Measurements from ENCODE around the gene LEO1.

LEO1 gene
- total RNA-seq, result 13.6 to 36.9 (median 24.6) reads per million in 4 donors

DNA sequence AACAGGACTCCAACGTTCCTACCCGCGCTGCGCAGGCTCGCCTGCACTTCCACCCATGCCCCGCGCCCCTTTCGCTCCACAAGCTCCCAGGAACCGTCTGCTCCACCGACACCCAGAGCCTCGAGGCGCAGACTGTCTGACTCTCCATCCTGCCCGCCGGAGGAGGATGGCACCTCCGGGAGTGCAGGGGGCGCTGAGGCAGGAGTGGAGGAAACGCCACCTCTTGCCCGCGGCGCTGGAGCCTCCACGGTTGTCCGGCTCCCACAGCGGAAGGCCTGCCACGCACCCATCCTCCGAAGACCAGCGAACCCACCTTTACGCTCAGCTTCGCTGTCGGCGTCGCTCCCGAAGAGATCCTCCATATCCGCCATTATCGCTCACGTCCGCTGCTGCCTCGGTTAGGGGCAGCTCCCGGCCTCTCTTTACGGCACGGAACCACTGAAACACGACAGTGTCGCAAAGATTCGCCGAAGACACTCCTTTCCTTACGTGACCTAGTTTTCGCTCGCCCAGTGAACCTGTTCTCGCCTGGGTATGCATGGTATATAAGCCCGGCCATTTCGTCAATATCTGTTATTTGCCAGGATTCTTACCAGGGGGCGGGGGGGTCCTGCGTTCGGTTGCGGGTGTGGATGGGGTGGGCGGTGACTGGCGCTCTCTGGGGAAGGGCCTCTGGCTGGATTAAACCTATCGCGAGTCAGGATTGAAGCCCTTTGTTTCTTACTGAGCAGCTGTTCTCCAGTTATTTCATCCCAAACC, at the start of gene LEO1:
Gene LEO1 (minus strand): TSS at position 404 of the 759 bp plus-strand sequence. CDS start 33 bp downstream, at position 371.
- peak; percentile 78 to 96 (median 88) for DNase-seq

DNA sequence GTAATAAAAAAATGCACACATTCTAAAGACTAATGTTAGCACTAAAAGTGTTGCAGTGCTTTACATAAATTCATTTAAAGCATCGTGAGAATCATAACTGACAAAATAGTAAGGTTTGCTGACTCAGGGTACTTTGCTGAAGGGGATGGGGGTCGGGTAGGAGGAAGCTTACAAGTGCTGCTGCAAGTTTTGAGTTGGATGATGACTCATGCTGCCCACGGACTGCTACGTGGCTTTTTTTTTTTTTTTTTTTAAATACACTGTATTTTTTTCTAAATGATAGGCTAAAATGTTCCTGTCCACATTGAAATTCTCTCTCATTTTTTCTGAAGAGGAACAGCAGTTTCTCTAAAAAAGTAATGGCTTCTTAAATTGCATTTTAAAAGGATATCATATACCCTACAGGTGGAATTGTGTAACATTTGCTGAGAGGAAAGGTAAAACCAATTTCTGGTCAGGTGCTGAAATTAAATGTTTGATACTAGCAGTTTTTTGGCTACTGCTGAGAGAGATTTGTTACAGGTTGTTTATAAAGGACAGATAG, 49.6 kb upstream of the LEO1 start:
- DNase-seq, result peak; percentile 24 to 85 (median 35)

DNA sequence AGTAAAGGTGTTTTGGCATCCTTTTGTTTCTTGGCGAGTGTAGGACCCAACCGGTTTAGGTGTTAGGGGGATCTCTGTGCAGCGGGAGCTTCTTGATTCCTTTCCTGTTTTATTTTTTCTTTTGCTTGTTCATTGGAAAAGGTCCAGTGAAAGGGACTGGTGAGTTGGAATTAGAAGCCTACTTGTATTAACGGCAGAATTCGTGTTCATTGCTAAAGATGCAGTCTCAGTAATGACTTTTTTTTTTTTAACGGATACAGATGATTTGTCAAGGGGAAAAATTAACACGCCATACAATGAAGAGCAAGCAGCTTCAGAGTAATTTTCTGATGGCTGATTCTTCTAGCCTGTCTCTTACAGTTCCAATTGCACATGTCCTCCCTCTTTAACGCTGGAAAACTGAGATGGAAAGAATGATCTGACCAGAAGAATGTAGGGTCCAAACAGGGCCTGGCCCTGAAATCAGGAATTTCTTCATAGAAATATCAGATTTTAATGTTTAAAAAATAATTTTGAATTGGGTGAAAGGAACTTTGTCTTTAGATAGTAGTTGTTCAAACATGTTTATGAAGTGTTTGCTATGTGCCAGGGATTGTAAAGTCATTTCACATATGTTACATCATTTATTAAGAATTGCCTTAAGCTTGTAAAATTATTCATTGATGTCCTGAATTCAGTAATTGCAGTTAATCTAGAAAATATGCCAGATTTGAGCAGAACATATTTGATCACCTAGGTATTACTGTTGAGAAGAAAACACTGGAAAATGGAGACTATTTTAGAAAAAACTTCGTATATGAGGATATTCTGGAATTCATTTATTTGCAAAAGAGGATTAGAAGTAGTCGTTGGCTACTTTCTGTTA, 48.9 kb upstream of the LEO1 start:
- DNase-seq, result no peak

DNA sequence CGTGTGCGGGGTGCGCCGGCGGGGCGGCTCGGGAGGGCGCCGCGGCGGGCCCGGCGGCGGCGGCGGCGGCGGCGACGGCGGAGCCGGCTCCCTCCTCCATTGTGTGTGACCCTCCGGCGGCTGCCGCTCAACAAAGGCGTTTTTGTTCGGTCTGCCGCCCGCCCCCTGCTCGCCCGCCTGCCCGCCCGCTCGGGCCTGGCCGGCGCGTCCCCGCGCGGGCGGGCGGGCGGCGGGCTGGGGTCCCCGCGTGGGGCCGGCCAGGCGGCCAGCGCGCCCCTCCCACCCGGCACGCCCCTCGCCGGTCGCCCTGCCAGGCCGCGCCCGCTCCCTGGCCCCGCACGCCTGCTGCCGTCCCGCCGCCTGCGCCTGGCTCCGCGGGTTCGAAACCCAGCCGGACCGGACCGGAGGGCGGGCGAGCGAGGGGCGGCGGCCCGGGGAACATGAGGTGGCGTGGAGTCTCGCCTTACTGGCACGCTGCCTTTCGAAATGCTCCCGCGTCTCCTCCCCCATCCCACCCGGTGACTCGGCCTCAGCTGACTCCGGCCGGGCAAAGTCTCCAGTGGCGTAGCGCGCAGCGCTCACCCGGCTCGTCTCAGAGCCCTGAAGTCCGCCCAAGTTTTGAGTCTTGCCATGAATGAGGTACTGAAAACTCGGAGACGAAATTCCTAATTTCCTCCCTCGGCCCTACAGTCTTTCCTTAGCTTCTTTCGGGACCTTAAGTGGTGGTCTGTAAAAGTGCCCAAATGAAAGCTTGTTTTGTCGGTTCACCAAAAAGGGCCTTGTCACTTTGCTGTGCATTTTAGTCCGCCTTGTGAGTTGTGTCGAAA, 48.0 kb upstream of the LEO1 start:
- DNase-seq, result peak; percentile 35 to 76 (median 50)

DNA sequence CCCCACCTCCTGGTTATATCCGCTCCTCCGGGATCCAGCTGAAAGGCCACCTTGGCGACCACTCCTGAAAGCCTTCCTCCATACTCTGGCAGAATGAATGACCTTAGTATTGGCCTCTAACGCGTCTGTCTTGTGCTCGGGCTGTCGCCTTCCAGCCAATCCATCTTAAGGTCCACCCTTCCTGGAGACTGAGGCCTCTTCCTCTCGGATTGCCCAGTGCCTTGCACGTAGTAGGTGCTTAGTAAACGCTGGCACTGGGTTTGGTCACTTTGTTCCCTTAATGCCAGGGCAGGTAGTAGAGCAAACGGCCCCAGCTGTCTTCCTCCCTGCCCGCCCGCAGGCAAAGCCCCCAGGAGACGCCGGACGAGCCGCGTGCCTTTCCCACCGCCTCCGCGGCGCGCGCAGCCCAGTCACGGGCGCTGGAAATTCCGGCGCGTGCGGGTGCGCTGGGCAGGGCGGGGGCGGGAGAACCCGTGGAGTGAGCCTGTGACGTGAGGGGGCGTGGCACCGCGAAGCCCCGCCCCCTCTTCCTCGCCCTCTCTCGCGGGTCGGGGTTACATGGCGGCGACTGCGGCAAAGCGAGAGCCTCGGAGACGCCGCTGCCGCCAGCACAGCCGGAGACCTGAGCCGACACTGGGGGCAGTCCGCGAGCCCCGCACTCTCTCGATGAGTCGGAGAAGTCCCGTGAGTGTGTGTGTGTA, 47.3 kb upstream of the LEO1 start, which contains the start of gene MAPK6:
Gene MAPK6 (plus strand): TSS at position 527 of the 701 bp plus-strand sequence. CDS start 27,242 bp downstream, outside the sequence.
- DNase-seq, result peak; percentile 91 to 96 (median 92)

DNA sequence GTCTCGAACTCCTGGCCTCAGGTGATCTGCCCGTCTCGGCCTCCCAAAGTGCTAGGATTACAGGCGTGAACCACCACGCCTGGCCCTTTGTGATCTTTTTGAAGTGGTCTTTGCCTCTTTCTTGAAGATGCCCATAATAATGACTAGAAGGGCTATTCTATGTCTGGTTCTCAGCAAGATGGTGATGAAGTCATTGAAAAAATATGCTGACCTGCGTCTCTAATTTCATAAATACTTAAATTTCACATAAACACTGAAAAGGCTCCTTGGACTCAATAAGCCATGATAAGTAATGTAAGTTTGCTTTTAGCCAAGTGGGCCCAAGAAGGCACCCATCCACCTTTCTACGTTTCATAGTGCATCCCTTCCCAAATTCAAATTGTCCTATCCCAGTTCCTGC, 46.7 kb upstream of the LEO1 start:
- no peak for DNase-seq

DNA sequence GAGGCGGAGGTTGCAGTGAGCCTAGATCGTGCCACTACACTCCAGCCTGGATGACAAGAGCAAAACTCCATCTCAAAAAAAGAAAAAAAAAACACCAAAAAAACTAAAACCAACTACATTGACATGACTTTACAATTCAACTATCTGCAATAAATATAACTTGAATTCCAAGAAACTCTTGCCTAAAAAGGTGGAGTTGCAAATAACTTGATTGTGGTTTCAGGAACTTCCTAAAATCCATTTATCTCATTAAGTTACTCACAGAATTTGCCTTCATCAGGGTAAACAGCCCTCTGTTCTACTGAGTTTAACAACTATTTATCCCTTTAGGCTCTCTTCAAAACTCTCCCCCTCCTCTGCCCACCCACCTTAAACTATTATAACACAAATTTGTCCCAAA, 44.7 kb upstream of the LEO1 start:
- DNase-seq, result no peak

DNA sequence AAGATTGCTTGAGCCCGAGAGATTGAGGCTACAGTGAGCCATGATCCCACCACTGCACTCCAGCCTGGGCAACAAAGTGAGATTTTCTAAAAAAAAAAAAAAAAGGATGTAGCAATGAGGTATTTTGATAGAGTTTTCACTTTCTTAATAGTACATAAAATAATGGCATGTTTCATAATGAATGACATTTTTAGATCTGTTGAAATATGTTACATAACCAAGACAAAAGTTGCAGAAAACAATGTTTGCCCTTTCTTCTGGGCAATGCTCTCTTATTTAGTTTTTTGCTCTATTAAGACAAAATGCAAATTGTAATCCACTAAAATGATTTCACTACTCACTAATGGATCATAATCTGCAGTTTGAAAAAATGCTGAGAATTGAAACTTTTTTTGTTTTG, 43.0 kb upstream of the LEO1 start:
- DNase-seq, result no peak

DNA sequence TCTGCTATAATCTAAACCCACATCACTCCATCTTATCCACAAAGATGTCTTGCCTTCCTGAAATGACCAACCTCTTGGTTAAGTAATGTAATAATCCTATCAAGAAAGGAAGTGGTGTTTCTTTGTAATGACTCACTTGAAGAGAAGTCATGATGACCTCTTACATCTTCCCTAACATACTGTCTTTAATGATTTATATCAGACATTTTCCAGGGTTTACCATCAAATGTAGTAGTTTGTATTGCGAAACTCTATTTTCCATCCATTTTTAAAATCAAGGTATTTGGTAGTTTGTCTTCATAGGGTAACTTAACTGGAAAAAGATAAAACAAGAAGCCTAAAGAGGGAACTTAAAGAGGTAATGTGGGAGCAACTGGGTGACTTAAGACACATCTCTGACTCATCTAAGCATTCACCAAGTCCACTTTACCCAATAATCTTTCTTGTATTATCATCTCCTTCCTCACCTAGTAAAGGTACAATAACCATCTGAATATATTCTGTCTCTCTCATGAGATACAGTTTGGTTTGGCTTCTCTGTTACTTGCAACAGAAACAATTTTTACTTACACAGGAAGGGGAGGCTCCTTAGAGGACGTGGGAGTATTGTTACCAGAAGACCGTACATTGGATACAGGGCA, 41.7 kb upstream of the LEO1 start:
- peak in 1 of 5 donors; percentile 77 for DNase-seq

DNA sequence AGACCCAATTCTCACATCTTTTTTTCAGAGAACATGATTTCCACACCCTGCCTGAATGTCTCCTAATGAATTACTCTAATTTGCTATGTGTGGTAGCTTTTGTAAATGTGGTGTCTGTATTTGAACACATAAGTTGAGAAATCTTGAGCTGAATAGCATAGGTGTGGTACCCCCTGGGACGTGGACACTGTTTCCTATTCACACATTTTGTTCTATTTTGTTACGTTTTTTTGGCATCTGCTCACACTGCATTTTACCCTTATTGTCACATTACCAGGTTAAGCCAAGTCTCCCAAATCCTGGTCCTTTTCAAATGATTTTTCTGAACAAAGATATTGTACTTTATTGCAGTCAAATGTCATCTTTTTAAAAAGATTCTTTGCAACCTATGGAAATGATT, 40.6 kb upstream of the LEO1 start:
- DNase-seq, result no peak

DNA sequence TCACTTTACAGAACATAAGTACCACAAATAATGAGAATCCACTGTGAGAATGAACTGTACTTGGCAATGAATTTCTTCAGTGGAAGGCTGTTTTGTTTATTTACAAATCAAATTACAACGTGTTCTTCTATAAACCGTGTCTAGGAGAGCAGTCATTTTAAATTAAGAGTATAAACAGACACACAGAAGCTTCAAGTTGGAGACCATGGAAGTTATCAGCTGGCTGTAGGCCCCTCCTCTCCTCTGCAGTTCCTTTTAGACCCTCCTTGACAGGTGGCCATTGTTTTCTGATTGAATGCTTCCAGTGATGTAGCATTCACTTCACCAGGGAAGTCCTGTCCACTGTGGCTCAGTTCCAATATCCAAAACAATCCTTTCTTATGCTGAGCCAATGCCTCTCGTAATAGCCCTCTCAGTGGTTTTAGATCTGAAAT, 40.1 kb upstream of the LEO1 start:
- no peak for DNase-seq

DNA sequence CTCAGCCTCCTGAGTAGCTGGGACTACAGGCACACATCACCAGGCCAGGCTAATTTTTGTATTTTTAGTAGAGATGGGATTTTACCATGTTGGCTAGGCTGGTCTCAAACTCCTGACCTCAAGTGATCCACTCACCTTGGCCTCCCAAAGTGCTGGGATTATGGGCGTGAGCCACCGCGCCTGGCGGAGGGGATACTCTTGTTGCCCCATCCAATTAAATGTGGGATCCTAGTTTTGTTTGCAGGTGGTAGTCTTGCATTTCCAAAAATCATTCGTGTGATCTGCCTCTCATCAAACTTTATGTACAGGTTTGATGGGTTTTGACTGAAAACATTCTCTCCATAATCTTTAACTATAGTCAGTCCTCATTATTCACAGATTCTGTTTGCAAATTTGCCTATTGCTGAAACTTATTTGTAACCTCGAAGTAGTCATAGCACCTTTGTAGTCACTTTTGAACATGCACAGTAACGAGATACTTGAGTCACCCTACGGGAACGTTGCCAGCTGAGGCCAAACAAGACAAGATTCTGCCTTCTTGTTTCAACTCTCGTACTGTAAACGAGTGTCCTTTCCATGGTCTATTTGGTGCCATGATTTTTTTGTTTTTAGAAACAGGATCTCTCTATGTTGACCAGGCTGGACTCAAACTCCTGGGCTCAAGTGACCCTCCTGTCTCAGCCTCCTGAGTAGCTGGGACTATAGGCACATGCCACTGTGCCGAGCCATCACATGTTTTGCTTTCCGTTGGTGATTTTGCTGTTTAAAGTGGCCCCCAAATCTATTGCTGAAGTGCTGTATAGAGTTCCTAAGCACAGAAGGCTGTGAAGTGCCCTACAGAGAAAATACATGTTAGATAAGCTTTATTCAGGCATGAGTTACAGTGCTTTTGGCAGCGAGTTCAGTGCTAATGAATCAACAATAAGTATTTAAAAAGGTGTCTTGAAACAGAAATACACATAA, 39.3 kb upstream of the LEO1 start:
- DNase-seq, result peak in 1 of 5 donors; percentile 62

DNA sequence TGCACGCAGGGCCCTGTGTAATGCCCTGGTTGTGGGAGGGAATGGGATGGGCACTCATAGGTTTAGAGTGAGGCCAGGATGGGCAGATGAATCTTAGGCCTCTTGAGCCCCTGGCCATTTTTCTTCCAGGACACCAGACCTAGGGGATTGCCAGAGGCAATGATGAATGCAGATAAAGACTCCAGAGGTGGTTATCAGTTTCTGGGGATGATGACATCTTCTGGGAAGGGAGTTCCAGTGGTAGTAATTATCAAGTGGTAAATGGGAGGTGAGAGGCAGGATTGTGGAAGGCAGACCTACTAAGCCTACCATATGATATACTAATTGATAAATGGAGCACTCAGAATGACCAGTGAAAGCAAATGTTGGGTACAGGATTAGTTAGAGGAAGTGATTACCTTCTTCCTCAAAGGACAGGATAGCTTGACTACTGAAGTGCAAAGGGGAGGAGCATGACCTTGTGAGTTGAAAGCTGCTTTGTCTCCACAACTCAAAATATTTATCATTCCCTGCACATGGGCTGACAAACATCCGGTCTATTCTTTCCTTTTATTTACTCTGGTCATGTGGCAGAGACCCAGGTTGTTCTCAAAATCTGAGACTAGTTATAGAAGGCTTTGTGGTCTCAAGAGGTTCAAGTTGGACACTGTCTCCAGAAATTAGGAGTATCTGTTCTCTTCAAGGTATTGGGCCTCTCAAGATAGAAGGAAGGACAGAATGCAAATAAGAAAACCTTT, 37.3 kb upstream of the LEO1 start:
- peak in 1 of 5 donors; percentile 22 for DNase-seq

DNA sequence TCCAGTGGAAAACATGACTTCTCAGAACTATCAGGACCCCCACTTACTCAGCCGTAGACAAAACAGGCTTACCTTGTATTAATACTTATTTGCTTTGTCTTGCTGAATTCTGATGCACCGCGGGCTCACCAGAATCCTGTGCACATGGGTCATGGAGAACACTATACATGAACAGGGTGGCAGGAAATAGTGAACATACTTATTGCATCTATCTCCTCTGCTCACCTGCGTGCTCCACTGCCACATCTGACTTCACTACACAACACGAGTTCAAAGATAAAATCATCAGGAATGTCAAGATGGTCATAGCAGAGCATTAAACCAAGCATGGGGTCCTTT, 36.8 kb upstream of the LEO1 start:
- no peak for DNase-seq

DNA sequence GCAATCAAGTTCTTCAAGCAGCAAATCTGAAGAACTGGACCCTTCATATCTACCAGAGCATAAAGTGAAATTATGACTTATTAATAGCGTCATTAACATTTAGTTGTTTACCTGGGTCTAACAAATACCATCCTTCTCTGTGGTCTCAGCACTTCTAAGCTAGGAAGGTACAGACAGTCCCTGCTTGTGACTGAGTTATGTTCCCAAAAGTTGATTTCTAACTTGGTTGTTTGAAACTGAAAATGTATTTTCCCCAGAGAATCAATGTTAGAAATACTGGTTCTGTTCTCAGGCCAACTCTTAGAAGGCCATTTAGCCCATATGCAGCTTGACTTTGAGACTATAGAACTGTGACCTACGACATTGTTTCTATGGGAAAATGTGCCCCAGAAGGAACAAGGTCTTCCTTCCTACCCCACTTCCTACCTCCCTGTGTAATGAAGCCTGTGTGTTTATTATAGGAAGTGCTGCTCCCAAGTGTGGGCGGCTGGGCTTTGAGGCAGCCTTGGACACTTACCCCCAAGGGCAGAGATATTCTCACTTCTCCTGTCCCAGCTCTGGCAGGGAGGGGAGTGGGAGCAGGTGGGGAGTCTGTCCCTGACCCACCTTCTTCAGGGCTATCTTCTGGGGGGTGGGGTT, 35.2 kb upstream of the LEO1 start:
- DNase-seq, result no peak

DNA sequence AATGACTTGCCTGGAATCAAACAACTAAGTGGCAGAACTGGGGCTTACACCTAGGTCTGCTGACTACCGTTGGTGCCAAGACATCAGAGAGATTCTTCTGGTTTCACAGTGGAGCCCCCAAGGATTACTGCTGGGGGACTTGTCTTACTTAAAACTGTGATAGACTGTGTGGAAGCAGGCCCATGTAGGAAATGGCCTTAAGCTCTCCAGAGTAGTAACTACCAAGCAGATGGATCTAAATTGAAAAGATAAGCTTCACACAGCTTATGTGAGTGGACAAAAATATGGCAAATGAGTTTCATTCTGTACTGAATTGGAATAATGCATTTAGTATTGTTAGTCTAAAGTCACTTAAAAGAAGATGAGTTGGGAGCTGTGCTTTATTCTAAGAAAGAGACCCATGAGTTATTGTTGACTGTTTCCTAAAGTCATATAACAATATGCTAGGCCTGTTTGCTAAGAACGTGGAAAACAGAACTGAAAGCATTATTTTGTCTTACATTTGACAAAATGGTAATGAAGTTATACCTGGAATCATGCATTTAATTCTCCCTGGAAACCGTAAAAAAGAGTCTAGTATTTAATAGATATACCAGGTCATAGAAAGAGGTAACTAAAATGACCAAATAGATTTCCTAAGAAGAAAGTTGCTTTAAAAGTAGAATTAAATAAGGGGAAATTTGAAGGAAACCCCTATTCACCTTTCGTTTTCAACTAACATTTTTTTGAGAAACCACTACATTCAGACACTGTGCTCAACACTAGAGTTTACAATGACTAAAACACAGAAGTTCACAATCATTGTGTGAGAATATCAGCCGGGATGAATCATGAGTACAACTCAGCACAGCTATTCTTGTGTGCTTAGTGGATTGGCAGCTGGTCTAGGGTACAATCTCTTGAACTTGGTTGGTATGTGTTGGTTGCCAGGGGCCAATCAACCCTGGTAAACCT, 34.4 kb upstream of the LEO1 start:
- peak in 1 of 5 donors; percentile 79 for DNase-seq

DNA sequence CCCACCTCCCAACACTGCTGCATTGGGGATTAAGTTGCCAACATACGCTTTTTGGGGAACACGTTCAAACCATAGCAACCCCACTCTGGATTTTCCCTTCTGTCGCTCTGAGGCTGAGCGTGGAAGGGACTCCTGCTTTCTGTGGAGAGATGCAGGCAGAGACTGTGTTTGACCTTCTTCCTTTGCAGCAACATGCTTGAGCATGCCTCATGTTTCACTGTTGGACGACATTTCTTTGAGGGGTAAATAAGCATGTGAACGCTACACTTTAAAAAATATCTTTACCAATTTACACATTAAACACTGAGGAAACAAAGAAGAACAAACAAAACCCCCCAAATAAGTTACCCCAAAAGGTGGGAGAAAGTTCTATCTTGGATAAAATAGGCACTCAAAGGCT, 33.2 kb upstream of the LEO1 start:
- no peak for DNase-seq

DNA sequence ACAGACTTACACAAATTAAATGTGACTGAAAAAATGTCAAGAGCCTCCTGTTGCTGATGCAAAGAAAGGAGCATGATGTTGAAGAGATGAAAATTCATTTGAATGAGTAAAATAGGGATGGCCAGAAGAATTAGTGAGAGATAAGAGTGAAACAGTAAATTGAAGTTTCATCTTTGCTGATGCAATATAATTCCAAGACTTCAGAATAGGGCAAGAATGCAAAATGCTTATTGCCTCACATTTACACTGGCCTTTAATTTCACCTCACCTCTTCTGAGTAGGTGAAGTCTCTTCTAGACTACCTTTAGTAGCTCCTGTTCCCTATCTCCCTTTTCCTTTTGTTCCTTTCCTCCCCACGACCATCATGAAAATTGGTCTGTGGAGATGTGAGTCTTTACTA, 32.1 kb upstream of the LEO1 start:
- DNase-seq, result no peak
